ENCODE data around the gene CA9. TPM values are rescaled to one million over a fixed set of nuclear protein-coding genes. Genes with fewer than 3 reads are reported as not detected.

Gene CA9
- total RNA-seq, 1 experiment from 2014 or later, result 1.0 TPM

DNA sequence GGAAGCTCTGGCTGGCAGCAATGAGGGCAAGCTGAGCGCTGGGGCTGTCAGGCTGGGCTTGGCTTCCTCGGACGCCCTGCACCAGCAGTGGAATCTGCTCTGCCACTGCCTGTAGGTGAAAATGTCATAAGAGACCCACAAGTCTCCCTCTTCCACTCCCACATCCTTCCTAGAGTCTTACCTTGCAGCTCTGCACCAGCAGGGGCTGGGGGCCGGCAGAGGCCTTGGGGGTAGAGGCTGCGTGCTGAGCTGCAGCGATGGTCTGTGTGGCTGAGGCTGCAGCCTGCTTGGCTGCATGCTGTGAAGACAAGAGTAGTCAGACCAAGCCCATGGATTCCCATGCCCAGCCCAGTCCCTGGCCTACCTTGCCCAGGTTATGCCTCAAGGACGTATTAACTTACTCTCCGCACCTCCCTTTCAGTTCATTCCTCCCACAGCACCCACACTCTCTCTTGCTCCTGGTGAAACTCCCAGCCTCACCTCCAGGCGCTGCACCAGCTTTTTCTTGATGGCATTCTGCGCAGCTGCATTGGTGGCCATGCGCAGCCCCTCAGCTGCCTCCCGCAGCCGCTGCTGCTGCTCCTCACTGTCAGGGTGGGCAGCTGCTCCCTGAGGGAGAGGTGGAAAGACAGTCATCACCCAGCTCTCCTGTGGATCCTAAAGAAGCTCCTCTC lies 41.0 kb downstream of the CA9 start (continued):
- TF ChIP-seq, protein P1, sequence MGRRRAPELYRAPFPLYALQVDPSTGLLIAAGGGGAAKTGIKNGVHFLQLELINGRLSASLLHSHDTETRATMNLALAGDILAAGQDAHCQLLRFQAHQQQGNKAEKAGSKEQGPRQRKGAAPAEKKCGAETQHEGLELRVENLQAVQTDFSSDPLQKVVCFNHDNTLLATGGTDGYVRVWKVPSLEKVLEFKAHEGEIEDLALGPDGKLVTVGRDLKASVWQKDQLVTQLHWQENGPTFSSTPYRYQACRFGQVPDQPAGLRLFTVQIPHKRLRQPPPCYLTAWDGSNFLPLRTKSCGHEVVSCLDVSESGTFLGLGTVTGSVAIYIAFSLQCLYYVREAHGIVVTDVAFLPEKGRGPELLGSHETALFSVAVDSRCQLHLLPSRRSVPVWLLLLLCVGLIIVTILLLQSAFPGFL (CRISPR knock-in tag; IDR thresholded peaks at IDR 0.05; ENCODE audit: borderline replicate concordance), result no peak

DNA sequence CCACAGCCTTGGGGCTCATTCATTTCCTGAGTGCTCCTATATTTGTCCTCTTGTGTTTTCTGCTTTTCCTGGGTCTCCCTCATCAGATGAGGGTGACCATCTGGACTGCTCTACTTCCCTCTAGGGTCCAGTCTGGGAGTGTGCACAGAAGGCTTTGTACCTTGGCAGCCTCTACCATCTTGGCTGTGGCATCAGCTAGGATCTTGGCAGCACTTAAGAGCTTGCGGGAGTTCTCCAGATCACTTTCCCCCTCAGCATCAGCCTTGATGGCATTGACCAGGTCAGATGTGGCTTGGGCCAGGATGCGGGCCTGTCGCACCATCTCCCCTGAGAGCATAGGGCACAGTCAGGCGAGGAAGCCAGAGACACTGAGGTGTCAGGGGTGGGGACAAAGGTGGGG lies 42.5 kb downstream of the CA9 start:
- CTCF ChIA-PET, result no interaction called here
- H3K36me3 Mint-ChIP-seq, result peaks cover 85% of the 10 kb centered on the region

More for the DNA sequence above, 42.5 kb downstream of the CA9 start:
- TF ChIP-seq ZBTB21 (CRISPR knock-in tag; IDR thresholded peaks at IDR 0.05; ENCODE audit: borderline replicate concordance) (no peak), ZNF317 (CRISPR knock-in tag; IDR thresholded peaks at IDR 0.05; ENCODE audit: borderline replicate concordance, low read depth) (no peak), ZNF396 (CRISPR knock-in tag; IDR thresholded peaks at IDR 0.05; ENCODE audit: borderline replicate concordance) (no peak), OVOL2 (CRISPR knock-in tag; IDR thresholded peaks at IDR 0.05; ENCODE audit: borderline replicate concordance) (no peak), KAT7 (CRISPR knock-in tag; IDR thresholded peaks at IDR 0.05; ENCODE audit: borderline replicate concordance) (no peak), ZNF219 (CRISPR knock-in tag; IDR thresholded peaks at IDR 0.05; ENCODE audit: borderline replicate concordance) (no peak), FOXP1 (CRISPR knock-in tag; IDR thresholded peaks at IDR 0.05; ENCODE audit: borderline replicate concordance) (no peak), CREB1 (CRISPR knock-in tag; IDR thresholded peaks at IDR 0.05) (no peak), NFYB (CRISPR knock-in tag; conservative IDR thresholded peaks at IDR 0.05; ENCODE audit: low read depth) (no peak), RELA (CRISPR knock-in tag; IDR thresholded peaks at IDR 0.05; ENCODE audit: borderline replicate concordance) (no peak)
- TF ChIP-seq, protein P2, sequence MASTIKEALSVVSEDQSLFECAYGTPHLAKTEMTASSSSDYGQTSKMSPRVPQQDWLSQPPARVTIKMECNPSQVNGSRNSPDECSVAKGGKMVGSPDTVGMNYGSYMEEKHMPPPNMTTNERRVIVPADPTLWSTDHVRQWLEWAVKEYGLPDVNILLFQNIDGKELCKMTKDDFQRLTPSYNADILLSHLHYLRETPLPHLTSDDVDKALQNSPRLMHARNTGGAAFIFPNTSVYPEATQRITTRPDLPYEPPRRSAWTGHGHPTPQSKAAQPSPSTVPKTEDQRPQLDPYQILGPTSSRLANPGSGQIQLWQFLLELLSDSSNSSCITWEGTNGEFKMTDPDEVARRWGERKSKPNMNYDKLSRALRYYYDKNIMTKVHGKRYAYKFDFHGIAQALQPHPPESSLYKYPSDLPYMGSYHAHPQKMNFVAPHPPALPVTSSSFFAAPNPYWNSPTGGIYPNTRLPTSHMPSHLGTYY (CRISPR knock-in tag; IDR thresholded peaks at IDR 0.05), result no peak
- TF ChIP-seq, protein P3, sequence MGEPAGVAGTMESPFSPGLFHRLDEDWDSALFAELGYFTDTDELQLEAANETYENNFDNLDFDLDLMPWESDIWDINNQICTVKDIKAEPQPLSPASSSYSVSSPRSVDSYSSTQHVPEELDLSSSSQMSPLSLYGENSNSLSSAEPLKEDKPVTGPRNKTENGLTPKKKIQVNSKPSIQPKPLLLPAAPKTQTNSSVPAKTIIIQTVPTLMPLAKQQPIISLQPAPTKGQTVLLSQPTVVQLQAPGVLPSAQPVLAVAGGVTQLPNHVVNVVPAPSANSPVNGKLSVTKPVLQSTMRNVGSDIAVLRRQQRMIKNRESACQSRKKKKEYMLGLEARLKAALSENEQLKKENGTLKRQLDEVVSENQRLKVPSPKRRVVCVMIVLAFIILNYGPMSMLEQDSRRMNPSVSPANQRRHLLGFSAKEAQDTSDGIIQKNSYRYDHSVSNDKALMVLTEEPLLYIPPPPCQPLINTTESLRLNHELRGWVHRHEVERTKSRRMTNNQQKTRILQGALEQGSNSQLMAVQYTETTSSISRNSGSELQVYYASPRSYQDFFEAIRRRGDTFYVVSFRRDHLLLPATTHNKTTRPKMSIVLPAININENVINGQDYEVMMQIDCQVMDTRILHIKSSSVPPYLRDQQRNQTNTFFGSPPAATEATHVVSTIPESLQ (CRISPR knock-in tag; IDR thresholded peaks at IDR 0.05), result no peak
- TF ChIP-seq, protein P4, sequence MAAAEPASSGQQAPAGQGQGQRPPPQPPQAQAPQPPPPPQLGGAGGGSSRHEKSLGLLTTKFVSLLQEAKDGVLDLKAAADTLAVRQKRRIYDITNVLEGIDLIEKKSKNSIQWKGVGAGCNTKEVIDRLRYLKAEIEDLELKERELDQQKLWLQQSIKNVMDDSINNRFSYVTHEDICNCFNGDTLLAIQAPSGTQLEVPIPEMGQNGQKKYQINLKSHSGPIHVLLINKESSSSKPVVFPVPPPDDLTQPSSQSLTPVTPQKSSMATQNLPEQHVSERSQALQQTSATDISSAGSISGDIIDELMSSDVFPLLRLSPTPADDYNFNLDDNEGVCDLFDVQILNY (CRISPR knock-in tag; IDR thresholded peaks at IDR 0.05), result no peak
- TF ChIP-seq, protein P5, sequence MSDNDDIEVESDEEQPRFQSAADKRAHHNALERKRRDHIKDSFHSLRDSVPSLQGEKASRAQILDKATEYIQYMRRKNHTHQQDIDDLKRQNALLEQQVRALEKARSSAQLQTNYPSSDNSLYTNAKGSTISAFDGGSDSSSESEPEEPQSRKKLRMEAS (CRISPR knock-in tag; IDR thresholded peaks at IDR 0.05), result no peak
- TF ChIP-seq, protein P1 (CRISPR knock-in tag; IDR thresholded peaks at IDR 0.05; ENCODE audit: borderline replicate concordance), result no peak
- TF ChIP-seq, protein P6, sequence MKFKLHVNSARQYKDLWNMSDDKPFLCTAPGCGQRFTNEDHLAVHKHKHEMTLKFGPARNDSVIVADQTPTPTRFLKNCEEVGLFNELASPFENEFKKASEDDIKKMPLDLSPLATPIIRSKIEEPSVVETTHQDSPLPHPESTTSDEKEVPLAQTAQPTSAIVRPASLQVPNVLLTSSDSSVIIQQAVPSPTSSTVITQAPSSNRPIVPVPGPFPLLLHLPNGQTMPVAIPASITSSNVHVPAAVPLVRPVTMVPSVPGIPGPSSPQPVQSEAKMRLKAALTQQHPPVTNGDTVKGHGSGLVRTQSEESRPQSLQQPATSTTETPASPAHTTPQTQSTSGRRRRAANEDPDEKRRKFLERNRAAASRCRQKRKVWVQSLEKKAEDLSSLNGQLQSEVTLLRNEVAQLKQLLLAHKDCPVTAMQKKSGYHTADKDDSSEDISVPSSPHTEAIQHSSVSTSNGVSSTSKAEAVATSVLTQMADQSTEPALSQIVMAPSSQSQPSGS (CRISPR knock-in tag; IDR thresholded peaks at IDR 0.05; ENCODE audit: borderline replicate concordance, low read depth), result no peak
- ATAC-seq (no peak), DNase-seq (ENCODE audit: low spot score) (no peak)
- no peaks in the 10 kb centered on the region for H3K27me3 Mint-ChIP-seq (ENCODE audit: low read depth)
- no peaks in the 10 kb centered on the region for H3K4me1 Mint-ChIP-seq
- no peaks in the 10 kb centered on the region for H3K9me3 Mint-ChIP-seq
- no peak overlapping the region for H3K4me3 Mint-ChIP-seq
- no peak overlapping the region; the same call in 1 of the 2 replicates for H3K27ac Mint-ChIP-seq
- POLR2A ChIA-PET, result no interaction called here

All from WTC11 (cell line).